Measurements from ENCODE around the gene RBP2.

The RBP2 gene

GRCh38 chr3:139481116-139481515 lies 4.8 kb upstream of the RBP2 start:
- no peak for DNase-seq (ENCODE audit: low read depth in 2 of 2)

- DNase-seq (ENCODE audit: low read depth in 2 of 2) = no peak
Measured at GRCh38 chr3:139480585-139480984, 4.3 kb upstream of the RBP2 start.

- no peak for DNase-seq (ENCODE audit: low read depth in 2 of 2)
Measured at GRCh38 chr3:139477710-139478640, 1.7 kb upstream of the RBP2 start.

- no peak for DNase-seq (ENCODE audit: low read depth in 2 of 2)
Measured at GRCh38 chr3:139473155-139473771, 3.1 kb downstream of the RBP2 start.

- DNase-seq (ENCODE audit: low read depth in 2 of 2) = no peak
Measured at GRCh38 chr3:139472380-139473010, 3.8 kb downstream of the RBP2 start.

- no peak for DNase-seq (ENCODE audit: low read depth in 2 of 2)
Measured at GRCh38 chr3:139470199-139470598, 6.1 kb downstream of the RBP2 start.

GRCh38 chr3:139468399-139468798 lies 7.9 kb downstream of the RBP2 start:
- DNase-seq (ENCODE audit: low read depth in 2 of 2) = no peak

- DNase-seq (ENCODE audit: low read depth in 2 of 2) = no peak
Measured at GRCh38 chr3:139466360-139466759, 10.0 kb downstream of the RBP2 start.

GRCh38 chr3:139465636-139466035 lies 10.7 kb downstream of the RBP2 start:
- DNase-seq (ENCODE audit: low read depth in 2 of 2) = no peak

- DNase-seq (ENCODE audit: low read depth in 2 of 2) = no peak
Measured at GRCh38 chr3:139463466-139463865, 12.8 kb downstream of the RBP2 start.

- DNase-seq (ENCODE audit: low read depth in 2 of 2) = no peak
Measured at GRCh38 chr3:139460529-139460928, 15.8 kb downstream of the RBP2 start.

GRCh38 chr3:139460076-139460475 lies 16.2 kb downstream of the RBP2 start:
- no peak for DNase-seq (ENCODE audit: low read depth in 2 of 2)

- DNase-seq (ENCODE audit: low read depth in 2 of 2) = no peak
Measured at GRCh38 chr3:139458348-139458747, 18.0 kb downstream of the RBP2 start.

GRCh38 chr3:139457066-139457465 lies 19.2 kb downstream of the RBP2 start:
- DNase-seq (ENCODE audit: low read depth in 2 of 2) = no peak

GRCh38 chr3:139456386-139456785 lies 19.9 kb downstream of the RBP2 start:
- DNase-seq (ENCODE audit: low read depth in 2 of 2) = no peak

- DNase-seq (ENCODE audit: low read depth in 2 of 2) = no peak
Measured at GRCh38 chr3:139455855-139456254, 20.5 kb downstream of the RBP2 start.

- no peak for DNase-seq (ENCODE audit: low read depth in 2 of 2)
Measured at GRCh38 chr3:139455206-139455605, 21.1 kb downstream of the RBP2 start.

- no peak for DNase-seq (ENCODE audit: low read depth in 2 of 2)
Measured at GRCh38 chr3:139454346-139454745, 22.0 kb downstream of the RBP2 start.

GRCh38 chr3:139450159-139450558 lies 26.2 kb downstream of the RBP2 start:
- DNase-seq (ENCODE audit: low read depth in 2 of 2) = no peak

- DNase-seq (ENCODE audit: low read depth in 2 of 2) = no peak
Measured at GRCh38 chr3:139449566-139449965, 26.8 kb downstream of the RBP2 start.

- no peak for DNase-seq (ENCODE audit: low read depth in 2 of 2)
Measured at GRCh38 chr3:139448104-139448503, 28.2 kb downstream of the RBP2 start.

- no peak for DNase-seq (ENCODE audit: low read depth in 2 of 2)
Measured at GRCh38 chr3:139447486-139447885, 28.8 kb downstream of the RBP2 start.

- no peak for DNase-seq (ENCODE audit: low read depth in 2 of 2)
Measured at GRCh38 chr3:139444446-139444845, 31.9 kb downstream of the RBP2 start.

Data from stimulated activated CD4-positive, alpha-beta T cell treated with anti-CD3 and anti-CD28 coated beads, Interleukin-4, amount 100 ng/mL, for 48 hours (primary cell).